A549 (cell line): ENCODE data around the gene NR3C1.

Source experiments
- EHMT2 ChIP-seq: fragments of 200-600 bp; sonication (generic); IDR thresholded peaks from 2 replicates; pipeline ENCODE4 v1.6.1; 2016; ENCODE audit warnings: antibody characterized with exemption, low read depth, mild to moderate bottlenecking, moderate library complexity
- ESRRA ChIP-seq: fragments of 150-350 bp; IDR thresholded peaks from 2 replicates; pipeline ENCODE4 v1.6.1; 2014; ENCODE audit warnings: mild to moderate bottlenecking, low read length, borderline replicate concordance
- FOSL2 ChIP-seq, 2 experiments: fragments of 450-650 bp in 1 of 2; fragments of >200 bp in 1 of 2; sonication (Bioruptor Twin) in 1 of 2; formaldehyde crosslinking; IDR thresholded peaks; 2 replicates each; pipeline versions ENCODE4 v1.5.0 to v1.6.1; 2016 to 2020; ENCODE audit warnings: mild to moderate bottlenecking in 1 of 2, moderate library complexity in 1 of 2
- JUNB ChIP-seq: fragments of >200 bp; sonication (Bioruptor Twin); formaldehyde crosslinking; IDR thresholded peaks from 2 replicates; pipeline ENCODE4 v1.6.1; 2016
- NR3C1 ChIP-seq: fragments of >200 bp; sonication (Bioruptor Twin); formaldehyde crosslinking; IDR thresholded peaks from 3 replicates; pipeline ENCODE4 v1.6.1; 2017
- POLR2A ChIP-seq: IDR thresholded peaks from 2 replicates; pipeline ENCODE4 v1.6.1; 2012; ENCODE audit warnings: mild to moderate bottlenecking, low read length
- RAD21 ChIP-seq, 2 experiments: fragments of >200 bp in 1 of 2; sonication (Bioruptor Twin) in 1 of 2; formaldehyde crosslinking in 1 of 2; IDR thresholded peaks in 1 of 2; conservative IDR thresholded peaks in 1 of 2; 2 replicates in 1 of 2; 3 replicates in 1 of 2; pipeline ENCODE4 v1.6.1; 2012 to 2018; ENCODE audit warnings: inconsistent platforms in 1 of 2
- TP53 ChIP-seq: fragments of 250-450 bp; sonication (Bioruptor Pico); IDR thresholded peaks from 2 replicates; pipeline ENCODE4 v1.5.0; 2021; ENCODE audit warnings: mild to moderate bottlenecking, moderate library complexity
- TF ChIP-seq, protein P1 (sequence below): fragments of >200 bp; sonication (Bioruptor Twin); formaldehyde crosslinking; IDR thresholded peaks from 3 replicates; pipeline ENCODE4 v1.5.1; 2016
- TF ChIP-seq, protein P2 (sequence below): fragments of 250-450 bp; sonication (Bioruptor Pico); IDR thresholded peaks from 2 replicates; pipeline ENCODE4 v1.5.0; 2021; ENCODE audit warnings: mild to moderate bottlenecking, moderate library complexity, borderline replicate concordance
- TF ChIP-seq, protein P3 (sequence below): fragments of 200-600 bp; sonication (generic); IDR thresholded peaks from 2 replicates; pipeline ENCODE4 v1.6.1; 2016; ENCODE audit warnings: antibody characterized with exemption, mild to moderate bottlenecking, moderate library complexity
- TF ChIP-seq, protein P4 (sequence below): fragments of 450-650 bp; IDR thresholded peaks from 2 replicates; pipeline ENCODE4 v1.6.1; 2014; ENCODE audit warnings: antibody characterized with exemption

DNA sequence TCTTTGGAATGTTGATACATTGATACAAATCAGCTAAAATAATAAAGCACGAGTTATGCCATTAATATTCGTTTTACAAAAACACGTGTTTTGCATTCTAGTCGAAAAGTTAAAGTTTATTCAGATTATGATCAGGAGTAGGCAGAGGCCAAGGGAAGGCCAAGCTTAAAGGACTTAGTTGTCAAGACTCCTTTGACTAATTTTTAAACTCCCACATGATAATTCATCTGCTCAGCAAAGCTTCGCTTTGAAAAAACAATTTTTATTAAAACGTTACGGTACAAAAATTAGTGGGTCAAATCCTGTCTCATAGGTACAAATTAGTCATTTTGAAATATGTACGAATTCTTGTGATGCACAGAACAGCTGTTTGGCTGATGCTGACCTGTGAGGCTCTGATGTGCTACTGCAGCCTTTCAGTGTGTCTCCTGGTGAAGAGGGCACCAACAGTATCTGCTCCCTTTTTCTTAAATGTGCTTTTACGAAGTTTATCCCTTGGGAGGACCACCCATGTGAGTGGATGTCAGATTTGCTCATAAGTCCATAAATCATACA is 23.0 kb upstream of the NR3C1 start:
- no peak for TF ChIP-seq POLR2A
- TF ChIP-seq, protein P1, sequence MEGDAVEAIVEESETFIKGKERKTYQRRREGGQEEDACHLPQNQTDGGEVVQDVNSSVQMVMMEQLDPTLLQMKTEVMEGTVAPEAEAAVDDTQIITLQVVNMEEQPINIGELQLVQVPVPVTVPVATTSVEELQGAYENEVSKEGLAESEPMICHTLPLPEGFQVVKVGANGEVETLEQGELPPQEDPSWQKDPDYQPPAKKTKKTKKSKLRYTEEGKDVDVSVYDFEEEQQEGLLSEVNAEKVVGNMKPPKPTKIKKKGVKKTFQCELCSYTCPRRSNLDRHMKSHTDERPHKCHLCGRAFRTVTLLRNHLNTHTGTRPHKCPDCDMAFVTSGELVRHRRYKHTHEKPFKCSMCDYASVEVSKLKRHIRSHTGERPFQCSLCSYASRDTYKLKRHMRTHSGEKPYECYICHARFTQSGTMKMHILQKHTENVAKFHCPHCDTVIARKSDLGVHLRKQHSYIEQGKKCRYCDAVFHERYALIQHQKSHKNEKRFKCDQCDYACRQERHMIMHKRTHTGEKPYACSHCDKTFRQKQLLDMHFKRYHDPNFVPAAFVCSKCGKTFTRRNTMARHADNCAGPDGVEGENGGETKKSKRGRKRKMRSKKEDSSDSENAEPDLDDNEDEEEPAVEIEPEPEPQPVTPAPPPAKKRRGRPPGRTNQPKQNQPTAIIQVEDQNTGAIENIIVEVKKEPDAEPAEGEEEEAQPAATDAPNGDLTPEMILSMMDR, result no peak
- TF ChIP-seq FOSL2 (IDR thresholded peaks at IDR 0.05), result no peak
- TF ChIP-seq FOSL2 (CRISPR knock-in tag; IDR thresholded peaks at IDR 0.05), result no peak
- TF ChIP-seq EHMT2, result no peak
- TF ChIP-seq, protein P2, sequence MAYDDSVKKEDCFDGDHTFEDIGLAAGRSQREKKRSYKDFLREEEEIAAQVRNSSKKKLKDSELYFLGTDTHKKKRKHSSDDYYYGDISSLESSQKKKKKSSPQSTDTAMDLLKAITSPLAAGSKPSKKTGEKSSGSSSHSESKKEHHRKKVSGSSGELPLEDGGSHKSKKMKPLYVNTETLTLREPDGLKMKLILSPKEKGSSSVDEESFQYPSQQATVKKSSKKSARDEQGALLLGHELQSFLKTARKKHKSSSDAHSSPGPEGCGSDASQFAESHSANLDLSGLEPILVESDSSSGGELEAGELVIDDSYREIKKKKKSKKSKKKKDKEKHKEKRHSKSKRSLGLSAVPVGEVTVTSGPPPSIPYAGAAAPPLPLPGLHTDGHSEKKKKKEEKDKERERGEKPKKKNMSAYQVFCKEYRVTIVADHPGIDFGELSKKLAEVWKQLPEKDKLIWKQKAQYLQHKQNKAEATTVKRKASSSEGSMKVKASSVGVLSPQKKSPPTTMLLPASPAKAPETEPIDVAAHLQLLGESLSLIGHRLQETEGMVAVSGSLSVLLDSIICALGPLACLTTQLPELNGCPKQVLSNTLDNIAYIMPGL (CRISPR knock-in tag), result no peak
- no peak for TF ChIP-seq JUNB
- TF ChIP-seq, protein P3, sequence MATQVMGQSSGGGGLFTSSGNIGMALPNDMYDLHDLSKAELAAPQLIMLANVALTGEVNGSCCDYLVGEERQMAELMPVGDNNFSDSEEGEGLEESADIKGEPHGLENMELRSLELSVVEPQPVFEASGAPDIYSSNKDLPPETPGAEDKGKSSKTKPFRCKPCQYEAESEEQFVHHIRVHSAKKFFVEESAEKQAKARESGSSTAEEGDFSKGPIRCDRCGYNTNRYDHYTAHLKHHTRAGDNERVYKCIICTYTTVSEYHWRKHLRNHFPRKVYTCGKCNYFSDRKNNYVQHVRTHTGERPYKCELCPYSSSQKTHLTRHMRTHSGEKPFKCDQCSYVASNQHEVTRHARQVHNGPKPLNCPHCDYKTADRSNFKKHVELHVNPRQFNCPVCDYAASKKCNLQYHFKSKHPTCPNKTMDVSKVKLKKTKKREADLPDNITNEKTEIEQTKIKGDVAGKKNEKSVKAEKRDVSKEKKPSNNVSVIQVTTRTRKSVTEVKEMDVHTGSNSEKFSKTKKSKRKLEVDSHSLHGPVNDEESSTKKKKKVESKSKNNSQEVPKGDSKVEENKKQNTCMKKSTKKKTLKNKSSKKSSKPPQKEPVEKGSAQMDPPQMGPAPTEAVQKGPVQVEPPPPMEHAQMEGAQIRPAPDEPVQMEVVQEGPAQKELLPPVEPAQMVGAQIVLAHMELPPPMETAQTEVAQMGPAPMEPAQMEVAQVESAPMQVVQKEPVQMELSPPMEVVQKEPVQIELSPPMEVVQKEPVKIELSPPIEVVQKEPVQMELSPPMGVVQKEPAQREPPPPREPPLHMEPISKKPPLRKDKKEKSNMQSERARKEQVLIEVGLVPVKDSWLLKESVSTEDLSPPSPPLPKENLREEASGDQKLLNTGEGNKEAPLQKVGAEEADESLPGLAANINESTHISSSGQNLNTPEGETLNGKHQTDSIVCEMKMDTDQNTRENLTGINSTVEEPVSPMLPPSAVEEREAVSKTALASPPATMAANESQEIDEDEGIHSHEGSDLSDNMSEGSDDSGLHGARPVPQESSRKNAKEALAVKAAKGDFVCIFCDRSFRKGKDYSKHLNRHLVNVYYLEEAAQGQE, result no peak
- TF ChIP-seq, protein P4, sequence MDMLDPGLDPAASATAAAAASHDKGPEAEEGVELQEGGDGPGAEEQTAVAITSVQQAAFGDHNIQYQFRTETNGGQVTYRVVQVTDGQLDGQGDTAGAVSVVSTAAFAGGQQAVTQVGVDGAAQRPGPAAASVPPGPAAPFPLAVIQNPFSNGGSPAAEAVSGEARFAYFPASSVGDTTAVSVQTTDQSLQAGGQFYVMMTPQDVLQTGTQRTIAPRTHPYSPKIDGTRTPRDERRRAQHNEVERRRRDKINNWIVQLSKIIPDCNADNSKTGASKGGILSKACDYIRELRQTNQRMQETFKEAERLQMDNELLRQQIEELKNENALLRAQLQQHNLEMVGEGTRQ, result no peak
- TF ChIP-seq ESRRA, result no peak
- no peak for TF ChIP-seq RAD21 (conservative IDR thresholded peaks at IDR 0.05 in 1 of 2, IDR thresholded peaks at IDR 0.05 in 1 of 2)
- no peak for TF ChIP-seq TP53 (CRISPR knock-in tag)
- TF ChIP-seq NR3C1, result no peak
